Stomach (tissue), 9 donors: ENCODE measurements around the gene OCA2. TPM values are rescaled to one million over a fixed set of nuclear protein-coding genes. Genes with fewer than 3 reads are reported as not detected.

Experiments used
- DNase-seq, 2 donors: peaks; one replicate each; pipeline versions ENCODE4 v3.0.0 to v3.0.0-alpha.2; 2013 to 2019
- H3K27ac ChIP-seq, 5 donors: fragments of 200-600 bp in 4 of 5; sonication (generic) in 4 of 5; one replicate each; pipeline ENCODE4 v1.5.1; 2013 to 2019; ENCODE audit warnings: mild to moderate bottlenecking in 1 of 5, moderate library complexity in 1 of 5
- H3K27me3 ChIP-seq, 3 donors: fragments of 200-600 bp; sonication (generic); one replicate each; pipeline ENCODE4 v1.5.1; 2017 to 2019; ENCODE audit warnings: mixed run types in 1 of 3
- H3K36me3 ChIP-seq, 4 donors: fragments of 200-600 bp; sonication (generic); 1 replicate in 3 of 4; 2 replicates in 1 of 4; pipeline ENCODE4 v1.5.1; 2016 to 2019
- H3K4me1 ChIP-seq, 4 donors: fragments of 200-600 bp; sonication (generic); one replicate each; pipeline ENCODE4 v1.5.1; 2016 to 2019
- H3K4me3 ChIP-seq, 4 donors: fragments of 200-600 bp; sonication (generic) in 3 of 4; one replicate each; pipeline ENCODE4 v1.5.1; 2016 to 2019; ENCODE audit warnings: mild to moderate bottlenecking in 1 of 4
- H3K9me3 ChIP-seq, 4 donors: fragments of 200-600 bp; sonication (generic); one replicate each; pipeline ENCODE4 v1.5.1; 2016 to 2019
- CTCF ChIP-seq, 7 experiments: fragments of 450-650 bp in 4 of 7; fragments of 200-600 bp in 3 of 7; sonication (generic) in 3 of 7; IDR thresholded peaks; one replicate each; pipeline ENCODE4 v1.5.1; 2016 to 2019; ENCODE audit warnings: antibody characterized with exemption in 7 of 7, control low read depth in 2 of 7, mild to moderate bottlenecking in 1 of 7
- EP300 ChIP-seq: sonication (generic); formaldehyde crosslinking; IDR thresholded peaks from one replicate; pipeline ENCODE4 v1.6.1; 2017; ENCODE audit warnings: antibody characterized with exemption
- POLR2A ChIP-seq, 4 donors: fragments of 450-650 bp; IDR thresholded peaks; one replicate each; pipeline ENCODE4 v1.6.1; 2016; ENCODE audit warnings: antibody characterized with exemption in 4 of 4, control low read depth in 2 of 4, mild to moderate bottlenecking in 1 of 4, moderate library complexity in 1 of 4
- POLR2AphosphoS5 ChIP-seq, 3 donors: sonication (generic); formaldehyde crosslinking; IDR thresholded peaks; one replicate each; pipeline ENCODE4 v1.6.1; 2016; ENCODE audit warnings: antibody characterized with exemption in 3 of 3
- WGBS, 5 donors: extraction: QIAGEN DNeasy Blood & Tissue Kit in 3 of 5; methylation state at CpG; one replicate each; pipeline versions ENCODE4 v1.1.5 to v1.1.7; 2013 to 2018; 5-methylcytosine and 5-hydroxymethylcytosine counted together
- intact Hi-C: fragments of 100-400 bp; cut with DNase I; formaldehyde crosslinking; loops from one replicate; pipeline ENCODE4 v1.15.1; 2023; ENCODE audit warnings: low total_unique reads
- polyA plus RNA-seq, 3 donors: library from polyadenylated mRNA; stranded (reverse); fragments of 200-250 nt; gene quantifications; one replicate each; pipeline ENCODE4 v1.2.3, GENCODE V29; 2013
- total RNA-seq, 5 donors: library from RNA; depleted of rRNA; stranded (reverse); fragments of >200 nt; gene quantifications; one replicate each; pipeline versions ENCODE4 v1.1.0 to v1.2.3, GENCODE V29; 2014 to 2016
- donor health status: healthy with polysubstance abuse.
- donor health status: Bipolar disorder and iron deficiency.
- donor health status: healthy.

The OCA2 gene
- total and polyA plus RNA-seq, 8 donors = 0.12 to 0.89 (median 0.65) TPM; not detected in 4

GRCh38 chr15:28002867-28003266 is 96.2 kb downstream of the OCA2 start:
- intact Hi-C loops = no loop called here
- Histone ChIP-seq H3K4me3 (no peak overlapping the region), H3K27ac (no peak overlapping the region), H3K36me3 (no peaks in the 10 kb centered on the region), H3K9me3 (no peaks in the 10 kb centered on the region), H3K27me3 (no peaks in the 10 kb centered on the region), H3K4me1 (no peaks in the 10 kb centered on the region)
- no peak for DNase-seq
- TF ChIP-seq POLR2A (IDR thresholded peaks at IDR 0.05) (no peak), POLR2AphosphoS5 (IDR thresholded peaks at IDR 0.05) (no peak), CTCF (IDR thresholded peaks at IDR 0.05) (no peak), EP300 (no peak)
- 81 to 89% (median 86%) methylated on average over 10 of the region's 10 CpGs for WGBS, 5 donors

- Histone ChIP-seq H3K27ac (no peak overlapping the region), H3K27me3 (no peaks in the 10 kb centered on the region), H3K9me3 (no peaks in the 10 kb centered on the region), H3K36me3 (no peaks in the 10 kb centered on the region), H3K4me3 (no peak overlapping the region), H3K4me1 (no peaks in the 10 kb centered on the region)
- intact Hi-C loops = no loop called here
- no peak for DNase-seq
- 78 to 87% (median 82%) methylated on average over 8 to 12 of the region's 12 CpGs for WGBS, 5 donors
- TF ChIP-seq EP300 = no peak
- no peak for TF ChIP-seq POLR2A (IDR thresholded peaks at IDR 0.05)
- no peak for TF ChIP-seq POLR2AphosphoS5 (IDR thresholded peaks at IDR 0.05)
- no peak for TF ChIP-seq CTCF (IDR thresholded peaks at IDR 0.05)
Measured at GRCh38 chr15:28002136-28002861, 96.8 kb downstream of the OCA2 start.

GRCh38 chr15:28001641-28002040 is 97.5 kb downstream of the OCA2 start:
- DNase-seq = no peak
- Histone ChIP-seq H3K27me3 (no peaks in the 10 kb centered on the region), H3K27ac (no peak overlapping the region), H3K4me3 (no peak overlapping the region), H3K36me3 (no peaks in the 10 kb centered on the region), H3K9me3 (no peaks in the 10 kb centered on the region), H3K4me1 (no peaks in the 10 kb centered on the region)
- WGBS, 5 donors = 75 to 89% (median 81%) methylated on average over 4 to 10 of the region's 10 CpGs
- intact Hi-C loops = no loop called here
- TF ChIP-seq CTCF (IDR thresholded peaks at IDR 0.05) (no peak), POLR2A (IDR thresholded peaks at IDR 0.05) (no peak), POLR2AphosphoS5 (IDR thresholded peaks at IDR 0.05) (no peak), EP300 (no peak)

- intact Hi-C loops = no loop called here
- 81 to 88% (median 87%) methylated on average over 15 to 16 of the region's 16 CpGs for WGBS, 5 donors
- Histone ChIP-seq H3K9me3 (peaks cover 0 to 10% (median 0%) of the 10 kb centered on the region in 4 donors), H3K4me1 (no peaks in the 10 kb centered on the region), H3K27ac (no peak overlapping the region), H3K36me3 (no peaks in the 10 kb centered on the region), H3K4me3 (no peak overlapping the region), H3K27me3 (peaks cover 0 to 6% (median 0%) of the 10 kb centered on the region in 3 donors)
- TF ChIP-seq POLR2AphosphoS5 (IDR thresholded peaks at IDR 0.05) (no peak), EP300 (no peak), CTCF (IDR thresholded peaks at IDR 0.05) (no peak), POLR2A (IDR thresholded peaks at IDR 0.05) (no peak)
- peak in 1 of 2 donors; percentile 35 for DNase-seq
Measured at GRCh38 chr15:27993996-27994780, 104.9 kb downstream of the OCA2 start.
